Kidney (tissue), 14 donors: ENCODE measurements around the gene FDXACB1. TPM values are rescaled to one million over a fixed set of nuclear protein-coding genes. Genes with fewer than 3 reads are reported as not detected.
A peak's percentile ranks its signal among the peaks of the same experiment; 100 is the strongest.

Experiments
- DNase-seq, 5 donors: peaks; one replicate each; pipeline ENCODE4 v3.0.0-alpha.2; 2013 to 2020
- FAIRE-seq: peaks from 2 replicates; lab custom pipeline; 2012; peaks lifted over from hg19 to GRCh38; lab: Jason Lieb, UNC
- H3K27ac ChIP-seq, 2 donors: one replicate each; pipeline ENCODE4 v1.7.0; 2013; ENCODE audit warnings: low read depth in 2 of 2, low read length in 2 of 2, inconsistent platforms in 1 of 2
- H3K27me3 ChIP-seq: one replicate; pipeline ENCODE4 v1.7.1; 2013; ENCODE audit warnings: low read length, inconsistent platforms; ENCODE audit not compliant: control insufficient read depth, insufficient read depth
- H3K36me3 ChIP-seq, 3 donors: one replicate each; pipeline versions ENCODE4 v1.7.0 to v1.7.1; 2013; ENCODE audit warnings: low read length in 3 of 3, control low read depth in 1 of 3, inconsistent platforms in 1 of 3; ENCODE audit not compliant: insufficient read depth in 3 of 3, control insufficient read depth in 2 of 3
- H3K4me1 ChIP-seq, 3 donors: one replicate each; pipeline versions ENCODE4 v1.7.0 to v1.7.1; 2013; ENCODE audit warnings: low read length in 3 of 3, inconsistent platforms in 1 of 3, low read depth in 1 of 3; ENCODE audit not compliant: control insufficient read depth in 2 of 3, insufficient read depth in 2 of 3
- H3K4me3 ChIP-seq, 3 donors: one replicate each; pipeline versions ENCODE4 v1.7.0 to v1.8.1; 2013; ENCODE audit warnings: low read length in 3 of 3, control low read depth in 1 of 3, inconsistent platforms in 1 of 3
- H3K9ac ChIP-seq, 3 donors: one replicate each; pipeline versions ENCODE4 v1.7.0 to v1.7.1; 2013; ENCODE audit warnings: low read length in 3 of 3, control low read depth in 1 of 3, inconsistent platforms in 1 of 3
- H3K9me3 ChIP-seq, 3 donors: one replicate each; pipeline versions ENCODE4 v1.7.0 to v1.7.1; 2013; ENCODE audit warnings: low read length in 3 of 3, control low read depth in 1 of 3, inconsistent platforms in 1 of 3; ENCODE audit not compliant: control insufficient read depth in 2 of 3, insufficient read depth in 1 of 3
- intact Hi-C: fragments of 100-400 bp; cut with DNase I; formaldehyde crosslinking; loops from one replicate; pipeline ENCODE4 v1.11.1; 2022
- polyA plus RNA-seq: library from polyadenylated mRNA; stranded (reverse); fragments of 350-450 nt; fragmentation: Illumina TruSeq; extraction: RNeasy Lipid Tissue Mini Kit (QIAGEN cat#74804); gene quantifications from one replicate; pipeline ENCODE4 v1.2.3, GENCODE V29; 2014; ENCODE audit warnings: low read depth, low replicate concordance; ENCODE audit not compliant: insufficient read depth
- total RNA-seq: library from RNA; stranded (reverse); fragmentation: NEBNext Ultra II Directional; extraction: Animal tissue kit (Norgen Biotek cat#: 25700); gene quantifications from one replicate; pipeline ENCODE4 v1.2.1, GENCODE V29; 2021
- TF ChIP-seq, protein P1 (sequence below): IDR thresholded peaks from 3 replicates; pipeline ENCODE4 v1.5.1; 2012; ENCODE audit warnings: mild to moderate bottlenecking, moderate library complexity, borderline replicate concordance; ENCODE audit not compliant: insufficient read depth; ENCODE audit errors: extremely low read depth
- donor health status: control.
- donor health status: control.
- donor health status: control.
- donor health status: control.
- donor health status: control.
- donor health status: DM: yes; HTN: yes; CAD: no.
- donor health status: Normal renal cell carcinoma (clear cell type).

The FDXACB1 gene
- total and polyA plus RNA-seq, 2 donors from 2014 or later, result 1.5 to 2.6 TPM

DNA sequence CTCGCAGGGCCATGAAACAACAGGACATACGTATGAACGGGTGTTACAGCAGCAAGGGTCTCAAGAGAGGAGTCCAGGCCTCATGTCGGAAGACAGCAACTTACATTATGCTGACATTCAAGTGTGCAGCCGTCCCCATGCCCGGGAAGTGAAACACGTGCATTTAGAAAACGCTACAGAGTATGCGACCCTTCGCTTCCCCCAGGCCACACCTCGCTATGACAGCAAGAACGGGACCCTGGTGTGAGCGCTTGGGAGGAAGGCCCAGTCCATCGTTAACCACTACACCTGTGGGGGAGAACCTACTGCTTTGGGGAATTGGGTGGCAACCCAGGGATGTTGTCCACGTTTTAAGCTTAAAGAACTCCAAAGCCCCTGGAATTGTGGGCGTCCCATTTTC is 47.0 kb upstream of the FDXACB1 start:
- Histone ChIP-seq H3K9ac (peak overlapping the region in 1 of 3 donors; percentile 83), H3K27me3 (no peaks in the 10 kb centered on the region), H3K27ac (peak overlapping the region; percentile 88 to 95), H3K9me3 (no peaks in the 10 kb centered on the region), H3K4me1 (peaks cover 0 to 34% (median 17%) of the 10 kb centered on the region in 3 donors), H3K36me3 (peaks cover 0 to 3% (median 0%) of the 10 kb centered on the region in 3 donors), H3K4me3 (peak overlapping the region in 2 of 3 donors; percentile 37 to 70)
- intact Hi-C loops, result no loop called here
- no peak for FAIRE-seq
- peak in 1 of 5 donors; percentile 69 for DNase-seq
- TF ChIP-seq, protein P1, sequence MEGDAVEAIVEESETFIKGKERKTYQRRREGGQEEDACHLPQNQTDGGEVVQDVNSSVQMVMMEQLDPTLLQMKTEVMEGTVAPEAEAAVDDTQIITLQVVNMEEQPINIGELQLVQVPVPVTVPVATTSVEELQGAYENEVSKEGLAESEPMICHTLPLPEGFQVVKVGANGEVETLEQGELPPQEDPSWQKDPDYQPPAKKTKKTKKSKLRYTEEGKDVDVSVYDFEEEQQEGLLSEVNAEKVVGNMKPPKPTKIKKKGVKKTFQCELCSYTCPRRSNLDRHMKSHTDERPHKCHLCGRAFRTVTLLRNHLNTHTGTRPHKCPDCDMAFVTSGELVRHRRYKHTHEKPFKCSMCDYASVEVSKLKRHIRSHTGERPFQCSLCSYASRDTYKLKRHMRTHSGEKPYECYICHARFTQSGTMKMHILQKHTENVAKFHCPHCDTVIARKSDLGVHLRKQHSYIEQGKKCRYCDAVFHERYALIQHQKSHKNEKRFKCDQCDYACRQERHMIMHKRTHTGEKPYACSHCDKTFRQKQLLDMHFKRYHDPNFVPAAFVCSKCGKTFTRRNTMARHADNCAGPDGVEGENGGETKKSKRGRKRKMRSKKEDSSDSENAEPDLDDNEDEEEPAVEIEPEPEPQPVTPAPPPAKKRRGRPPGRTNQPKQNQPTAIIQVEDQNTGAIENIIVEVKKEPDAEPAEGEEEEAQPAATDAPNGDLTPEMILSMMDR, result no peak

DNA sequence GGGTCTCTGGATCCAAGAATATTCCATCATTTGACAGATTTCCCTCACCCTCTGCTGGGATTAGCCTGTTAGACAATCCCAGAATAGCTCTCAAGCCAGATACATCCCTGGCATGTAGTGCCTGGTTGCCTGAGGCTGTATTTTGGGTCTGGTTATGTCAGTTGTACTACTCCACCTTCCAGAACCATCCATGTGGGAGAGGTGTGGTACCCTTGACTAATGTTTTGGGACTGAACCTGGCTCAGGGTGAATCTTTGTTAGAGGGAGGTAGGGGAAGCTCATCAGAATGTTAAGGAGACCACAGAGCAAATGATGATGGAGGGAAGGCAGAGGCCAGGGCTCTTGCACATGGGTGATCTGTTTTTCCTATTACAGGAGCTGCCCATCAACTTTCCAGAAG is 45.0 kb upstream of the FDXACB1 start:
- DNase-seq, result no peak
- peak overlapping the region in 2 of 3 donors; percentile 41 to 51 for H3K9ac ChIP-seq
- peaks cover 0 to 43% (median 18%) of the 10 kb centered on the region in 3 donors for H3K4me1 ChIP-seq
- H3K9me3 ChIP-seq, result no peaks in the 10 kb centered on the region
- intact Hi-C loops, result no loop called here
- peaks cover 0 to 3% (median 0%) of the 10 kb centered on the region in 3 donors for H3K36me3 ChIP-seq
- TF ChIP-seq, protein P1, result no peak
- H3K27me3 ChIP-seq, result no peaks in the 10 kb centered on the region
- H3K27ac ChIP-seq, result peak overlapping the region; percentile 91 to 97
- no peak for FAIRE-seq
- H3K4me3 ChIP-seq, result peak overlapping the region in 2 of 3 donors; percentile 19 to 57

DNA sequence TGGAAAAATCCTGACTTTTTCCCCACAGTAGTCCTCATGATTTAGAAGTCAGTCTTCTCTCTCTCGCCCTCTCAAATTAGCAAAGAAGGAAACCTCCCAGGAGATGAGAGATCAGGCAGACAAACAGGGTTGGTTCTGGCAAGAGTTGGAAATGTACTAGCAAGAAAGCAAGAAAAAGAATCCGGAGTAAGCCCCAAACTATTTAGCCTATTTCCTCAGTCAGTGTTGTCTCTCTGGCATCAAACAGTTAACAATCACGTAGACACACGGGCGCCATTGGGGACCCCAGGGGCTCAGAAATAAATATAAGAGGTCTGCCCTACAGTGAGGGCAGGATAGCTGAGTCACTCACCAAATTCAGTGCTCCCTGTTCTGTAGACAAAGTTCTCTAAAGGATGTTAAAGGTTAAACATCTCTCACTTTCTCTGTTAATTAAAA is 44.4 kb upstream of the FDXACB1 start:
- H3K4me1 ChIP-seq, result peaks cover 0 to 43% (median 19%) of the 10 kb centered on the region in 3 donors
- H3K27me3 ChIP-seq, result no peaks in the 10 kb centered on the region
- TF ChIP-seq, protein P1, result no peak
- peaks cover 0 to 3% (median 0%) of the 10 kb centered on the region in 3 donors for H3K36me3 ChIP-seq
- no peak for FAIRE-seq
- H3K27ac ChIP-seq, result peak overlapping the region; percentile 91 to 97
- peak in 1 of 5 donors; percentile 35 for DNase-seq
- no peaks in the 10 kb centered on the region for H3K9me3 ChIP-seq
- peak overlapping the region in 2 of 3 donors; percentile 53 to 57 for H3K4me3 ChIP-seq
- intact Hi-C loops, result no loop called here
- H3K9ac ChIP-seq, result peak overlapping the region in 2 of 3 donors; percentile 41 to 51

DNA sequence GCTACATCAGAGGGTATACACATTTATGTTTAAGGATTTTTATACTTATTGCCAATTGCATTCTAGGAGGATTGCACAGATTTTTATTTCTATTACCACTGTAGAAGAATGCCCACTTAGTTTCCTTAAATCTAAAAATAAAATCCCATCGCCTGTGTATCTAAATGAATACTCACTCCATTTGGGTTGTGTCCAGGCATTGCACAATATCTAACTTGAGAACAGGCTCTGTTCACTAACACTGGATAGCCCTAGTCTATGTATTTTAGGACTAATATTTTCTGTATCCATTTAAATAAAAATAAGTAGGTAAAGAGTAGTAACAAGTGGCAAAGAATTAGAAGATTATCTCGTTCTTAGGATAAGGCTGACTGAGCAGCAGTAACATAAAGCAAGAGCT is 43.8 kb upstream of the FDXACB1 start:
- Histone ChIP-seq H3K9me3 (no peaks in the 10 kb centered on the region), H3K4me3 (peak overlapping the region in 2 of 3 donors; percentile 53 to 57), H3K36me3 (peaks cover 0 to 3% (median 0%) of the 10 kb centered on the region in 3 donors), H3K27me3 (no peaks in the 10 kb centered on the region), H3K9ac (peak overlapping the region in 2 of 3 donors; percentile 5 to 41), H3K27ac (peak overlapping the region; percentile 91 to 97), H3K4me1 (peaks cover 0 to 49% (median 19%) of the 10 kb centered on the region in 3 donors)
- intact Hi-C loops, result no loop called here
- no peak for FAIRE-seq
- TF ChIP-seq, protein P1, result no peak
- no peak for DNase-seq
